Activated CD4-positive, alpha-beta T cell treated with anti-CD3 and anti-CD28 coated beads, Interleukin-2, Interleukin-4, amounts not matched to agents 100 ng/mL and 50 ng/mL, durations not matched to agents 16 hours and 8 hours (primary cell): ENCODE data around the gene HNRNPH3.
"Not testable (repeated sequence)": the region's sequence is repeated elsewhere in the genome, so short reads cannot be mapped to it uniquely, and the experiment has no call there.

Source experiments
- DNase-seq: peaks from one replicate; pipeline ENCODE4 v3.0.0-alpha.2; 2020; ENCODE audit warnings: low spot score

HNRNPH3 gene

GRCh38 chr10:68331455-68332258, at the start of gene HNRNPH3:
TSS of gene HNRNPH3 (plus strand) at chr10:68332064. CDS start at chr10:68337222, 5,158 bp downstream.
- peak; percentile 98 for DNase-seq

- no peak for DNase-seq
Observed at GRCh38 chr10:68284062-68285001, 47.5 kb upstream of the HNRNPH3 start.

GRCh38 chr10:68288717-68289116, 43.1 kb upstream of the HNRNPH3 start:
- DNase-seq = no peak

- DNase-seq = no peak
Observed at GRCh38 chr10:68290736-68291135, 41.1 kb upstream of the HNRNPH3 start.

GRCh38 chr10:68296843-68297663, 34.8 kb upstream of the HNRNPH3 start:
- no peak for DNase-seq

- no peak for DNase-seq
Observed at GRCh38 chr10:68301301-68301700, 30.6 kb upstream of the HNRNPH3 start.

- peak; percentile 32 for DNase-seq
Observed at GRCh38 chr10:68301790-68302502, 29.9 kb upstream of the HNRNPH3 start.

- DNase-seq = no peak
Observed at GRCh38 chr10:68302503-68302823, 29.4 kb upstream of the HNRNPH3 start.

- DNase-seq = no peak
Observed at GRCh38 chr10:68302871-68303270, 29.0 kb upstream of the HNRNPH3 start.

- no peak for DNase-seq
Observed at GRCh38 chr10:68303849-68304412, 27.9 kb upstream of the HNRNPH3 start.

GRCh38 chr10:68305854-68306253, 26.0 kb upstream of the HNRNPH3 start:
- DNase-seq = no peak

GRCh38 chr10:68310531-68310930, 21.3 kb upstream of the HNRNPH3 start:
- DNase-seq = no peak

- not testable (repeated sequence) for DNase-seq
Observed at GRCh38 chr10:68314930-68315329, 16.9 kb upstream of the HNRNPH3 start.

- no peak for DNase-seq
Observed at GRCh38 chr10:68315582-68315981, 16.3 kb upstream of the HNRNPH3 start.

- no peak for DNase-seq
Observed at GRCh38 chr10:68318331-68319059, 13.4 kb upstream of the HNRNPH3 start.

GRCh38 chr10:68324396-68324795, 7.5 kb upstream of the HNRNPH3 start:
- DNase-seq = not testable (repeated sequence)

- no peak for DNase-seq
Observed at GRCh38 chr10:68327889-68328786, 3.7 kb upstream of the HNRNPH3 start.

GRCh38 chr10:68329506-68329861, 2.4 kb upstream of the HNRNPH3 start:
- no peak for DNase-seq

- no peak for DNase-seq
Observed at GRCh38 chr10:68330852-68331454, 911 bp upstream of the HNRNPH3 start.
